Measurements from ENCODE around the gene AMMECR1.
"Not testable (repeated sequence)": the region's sequence is repeated elsewhere in the genome, so short reads cannot be mapped to it uniquely, and the experiment has no call there.

DNA sequence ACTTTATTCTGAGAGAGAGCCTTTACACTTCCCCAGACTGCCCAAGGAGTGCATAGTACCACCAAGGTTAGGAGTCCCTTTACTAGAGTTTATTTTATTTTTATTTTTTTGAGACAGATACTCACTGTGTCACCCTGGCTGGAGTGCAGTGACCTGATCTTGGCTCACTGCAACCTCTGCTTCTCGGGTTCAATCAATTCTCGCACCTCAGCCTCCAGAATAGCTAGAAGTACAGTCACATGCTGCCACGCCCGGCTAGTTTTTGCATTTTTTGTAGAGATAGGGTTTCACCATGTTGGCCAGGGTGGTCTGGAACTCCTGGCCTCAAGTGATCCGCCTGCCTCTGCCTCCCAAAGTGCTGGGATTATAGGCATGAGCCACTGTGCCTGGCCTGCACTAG is 163.6 kb downstream of the AMMECR1 start:
- not testable (repeated sequence) for TF ChIP-seq EZH2phosphoT487 (IDR thresholded peaks at IDR 0.05; ENCODE audit: insufficient read depth, low read depth); EZH2 (IDR thresholded peaks at IDR 0.05; ENCODE audit: insufficient read depth, poor library complexity, severe bottlenecking)

All from GM23248 (cell line).